ENCODE measurements around the gene TEPSIN.

GRCh38 chr17:81261096-81261495, 22.2 kb upstream of the TEPSIN start:
- TF ChIP-seq CTCF (IDR thresholded peaks at IDR 0.05; ENCODE audit: insufficient read depth, low read length) (no peak), POLR2AphosphoS5 (IDR thresholded peaks at IDR 0.05; ENCODE audit: low read depth) (no peak), REST (IDR thresholded peaks at IDR 0.05; ENCODE audit: insufficient replicate concordance, low read depth) (no peak), SPI1 (IDR thresholded peaks at IDR 0.05; ENCODE audit: borderline replicate concordance, low read depth) (no peak), GABPA (IDR thresholded peaks at IDR 0.05; ENCODE audit: low read depth) (no peak)
